Skeletal muscle tissue (tissue), 4 donors: ENCODE results near the gene WNT4. TPM values are rescaled to one million over a fixed set of nuclear protein-coding genes. Genes with fewer than 3 reads are reported as not detected.

Source experiments
- H3K27ac ChIP-seq: one replicate; pipeline ENCODE4 v1.7.0; 2013; ENCODE audit warnings: mild to moderate bottlenecking, low read depth, low read length, inconsistent platforms
- H3K27me3 ChIP-seq, 3 donors: one replicate each; pipeline ENCODE4 v1.7.0; 2013; ENCODE audit warnings: low read length in 3 of 3; ENCODE audit not compliant: control insufficient read depth in 3 of 3, insufficient read depth in 3 of 3
- H3K36me3 ChIP-seq, 3 donors: one replicate each; pipeline ENCODE4 v1.7.0; 2013; ENCODE audit warnings: low read length in 3 of 3; ENCODE audit not compliant: control insufficient read depth in 3 of 3, insufficient read depth in 3 of 3
- H3K4me1 ChIP-seq, 3 donors: one replicate each; pipeline ENCODE4 v1.7.0; 2013; ENCODE audit warnings: low read length in 3 of 3, mild to moderate bottlenecking in 3 of 3; ENCODE audit not compliant: control insufficient read depth in 3 of 3, insufficient read depth in 3 of 3
- H3K4me3 ChIP-seq, 3 donors: one replicate each; pipeline ENCODE4 v1.7.0; 2013; ENCODE audit warnings: low read length in 3 of 3
- H3K9ac ChIP-seq, 3 donors: one replicate each; pipeline ENCODE4 v1.7.0; 2013; ENCODE audit warnings: low read length in 3 of 3, mild to moderate bottlenecking in 3 of 3, moderate library complexity in 2 of 3, low read depth in 1 of 3
- H3K9me3 ChIP-seq, 3 donors: one replicate each; pipeline ENCODE4 v1.7.0; 2013; ENCODE audit warnings: low read length in 3 of 3; ENCODE audit not compliant: control insufficient read depth in 3 of 3
- total RNA-seq: library from RNA; depleted of rRNA; stranded (reverse); fragments of >200 nt; gene quantifications from one replicate; pipeline ENCODE4 v1.2.3, GENCODE V29; 2014
- donor health status: Osteomylitis.

Gene WNT4
- total RNA-seq, 1 donor from 2014 or later, result 3.1 TPM

DNA sequence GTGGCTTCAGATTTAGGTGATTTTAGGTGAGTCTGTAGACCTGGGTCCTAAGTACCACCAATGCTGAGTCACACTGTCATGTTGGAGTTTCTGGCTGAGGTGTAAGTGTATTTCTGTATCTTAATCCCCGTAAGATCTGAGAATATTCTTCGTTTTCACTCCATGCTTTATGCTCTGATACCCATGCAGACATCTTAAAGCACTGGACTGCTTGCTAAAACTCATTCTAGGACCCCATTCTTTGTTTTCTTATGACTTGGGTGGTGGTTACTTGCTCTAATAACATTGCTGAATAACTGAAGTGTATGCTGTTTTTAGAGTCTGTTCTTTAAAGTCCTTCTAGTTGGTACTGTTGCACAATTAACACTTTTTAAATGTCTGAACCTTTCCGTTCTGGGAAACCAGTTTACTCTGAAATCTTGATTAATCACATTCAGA lies 53.7 kb downstream of the WNT4 start:
- H3K36me3 ChIP-seq, result peaks cover 2 to 18% (median 18%) of the 10 kb centered on the region in 3 donors
- H3K9ac ChIP-seq, result peak overlapping the region in 2 of 3 donors; percentile 26 to 62
- H3K27ac ChIP-seq, result peak overlapping the region; percentile 56
- H3K4me3 ChIP-seq, result peak overlapping the region in 2 of 3 donors; percentile 29 to 48
- H3K4me1 ChIP-seq, result peaks cover 19 to 26% (median 25%) of the 10 kb centered on the region in 3 donors
- no peaks in the 10 kb centered on the region for H3K9me3 ChIP-seq
- no peaks in the 10 kb centered on the region for H3K27me3 ChIP-seq

DNA sequence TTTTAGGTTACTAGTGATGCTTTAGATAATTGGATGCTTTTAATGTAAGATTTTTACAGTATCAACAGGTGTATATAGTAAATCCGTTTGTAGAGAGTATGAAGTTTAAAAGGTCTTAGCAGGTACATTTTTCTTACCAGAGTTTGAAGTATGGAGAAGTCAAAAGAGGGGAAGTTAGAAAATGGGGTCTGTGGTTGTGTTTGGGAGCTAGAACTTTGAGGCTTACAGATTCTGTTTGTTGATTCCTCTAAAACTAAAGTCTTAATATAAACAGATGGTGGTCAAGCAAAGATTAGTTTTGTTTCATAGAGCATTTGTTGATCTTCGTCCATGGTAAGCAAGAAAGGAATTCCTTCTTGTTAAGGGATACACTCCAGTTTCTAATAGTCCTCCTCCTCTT lies 54.6 kb downstream of the WNT4 start:
- peaks cover 22 to 26% (median 25%) of the 10 kb centered on the region in 3 donors for H3K4me1 ChIP-seq
- H3K36me3 ChIP-seq, result peaks cover 2 to 17% (median 12%) of the 10 kb centered on the region in 3 donors
- no peak overlapping the region for H3K9ac ChIP-seq
- no peaks in the 10 kb centered on the region for H3K9me3 ChIP-seq
- no peak overlapping the region for H3K4me3 ChIP-seq
- H3K27ac ChIP-seq, result peak overlapping the region; percentile 56
- no peaks in the 10 kb centered on the region for H3K27me3 ChIP-seq

DNA sequence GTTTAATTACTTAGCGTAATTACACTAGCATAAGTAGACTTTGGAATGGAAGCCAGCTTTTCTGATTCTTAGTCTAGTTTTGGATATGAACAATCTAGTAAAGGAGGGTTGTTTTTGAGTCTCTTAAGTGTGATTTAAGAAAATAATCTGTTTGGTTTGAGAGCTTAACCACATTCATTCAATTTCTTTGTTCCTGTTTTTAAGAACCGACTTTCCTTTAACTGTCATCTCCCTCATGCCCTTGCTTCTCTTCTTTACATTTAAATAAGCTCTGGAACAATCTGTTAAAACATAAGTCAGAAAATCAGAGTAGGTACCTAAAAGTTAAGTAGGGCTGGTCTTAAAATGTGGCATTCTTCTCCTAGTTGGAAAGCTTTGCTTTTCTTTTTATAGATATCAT lies 62.7 kb downstream of the WNT4 start:
- Histone ChIP-seq H3K27ac (no peak overlapping the region), H3K36me3 (peaks cover 0 to 21% (median 12%) of the 10 kb centered on the region in 3 donors)

DNA sequence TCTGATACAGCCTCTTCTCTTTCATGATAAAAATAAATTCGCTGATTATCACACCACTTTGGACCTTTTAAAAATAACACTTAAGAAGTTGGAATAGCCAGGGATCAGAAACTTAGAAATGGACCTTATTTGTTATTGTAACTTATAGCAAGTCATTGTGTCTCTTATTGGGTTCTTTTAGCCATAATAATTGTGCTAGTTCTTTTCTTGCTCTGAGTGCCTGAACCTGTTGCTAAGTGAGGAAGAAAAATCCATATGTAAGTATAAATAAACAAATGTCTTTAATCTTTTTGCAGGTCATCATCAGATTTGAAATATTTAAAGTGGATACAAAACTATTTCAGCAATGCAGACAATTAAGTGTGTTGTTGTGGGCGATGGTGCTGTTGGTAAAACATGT lies 64.8 kb downstream of the WNT4 start:
- Histone ChIP-seq H3K4me1 (peaks cover 15 to 46% (median 25%) of the 10 kb centered on the region in 3 donors), H3K27me3 (no peaks in the 10 kb centered on the region), H3K9me3 (no peaks in the 10 kb centered on the region), H3K9ac (no peak overlapping the region), H3K4me3 (no peak overlapping the region), H3K36me3 (peaks cover 0 to 21% (median 12%) of the 10 kb centered on the region in 3 donors), H3K27ac (no peak overlapping the region)

More for the DNA sequence above, 62.7 kb downstream of the WNT4 start:
- no peak overlapping the region for H3K9ac ChIP-seq
- H3K4me3 ChIP-seq, result no peak overlapping the region
- H3K9me3 ChIP-seq, result no peaks in the 10 kb centered on the region
- peaks cover 7 to 29% (median 13%) of the 10 kb centered on the region in 3 donors for H3K4me1 ChIP-seq
- no peaks in the 10 kb centered on the region for H3K27me3 ChIP-seq

DNA sequence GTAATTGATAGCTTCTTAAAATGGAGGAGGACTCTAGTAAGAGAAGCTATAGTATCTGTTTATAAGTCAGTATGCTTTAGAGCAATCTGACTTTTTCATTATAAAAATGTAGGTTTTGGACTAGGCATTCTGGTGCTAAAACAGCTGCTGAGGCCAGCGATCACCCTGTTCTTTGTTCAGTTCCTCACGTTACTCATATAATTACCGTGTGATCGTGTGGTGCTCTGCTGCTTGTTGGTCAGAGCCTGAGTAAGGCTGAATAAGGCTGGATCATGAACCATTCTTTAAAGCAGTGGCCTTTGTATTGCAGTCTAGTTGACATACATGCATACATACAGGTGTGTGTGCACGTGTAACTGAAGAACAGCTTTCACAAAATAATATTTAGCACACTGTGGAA lies 65.2 kb downstream of the WNT4 start:
- Histone ChIP-seq H3K4me3 (no peak overlapping the region), H3K9me3 (no peaks in the 10 kb centered on the region), H3K27me3 (no peaks in the 10 kb centered on the region), H3K27ac (no peak overlapping the region), H3K36me3 (peaks cover 0 to 21% (median 12%) of the 10 kb centered on the region in 3 donors), H3K4me1 (peaks cover 17 to 49% (median 25%) of the 10 kb centered on the region in 3 donors), H3K9ac (no peak overlapping the region)

DNA sequence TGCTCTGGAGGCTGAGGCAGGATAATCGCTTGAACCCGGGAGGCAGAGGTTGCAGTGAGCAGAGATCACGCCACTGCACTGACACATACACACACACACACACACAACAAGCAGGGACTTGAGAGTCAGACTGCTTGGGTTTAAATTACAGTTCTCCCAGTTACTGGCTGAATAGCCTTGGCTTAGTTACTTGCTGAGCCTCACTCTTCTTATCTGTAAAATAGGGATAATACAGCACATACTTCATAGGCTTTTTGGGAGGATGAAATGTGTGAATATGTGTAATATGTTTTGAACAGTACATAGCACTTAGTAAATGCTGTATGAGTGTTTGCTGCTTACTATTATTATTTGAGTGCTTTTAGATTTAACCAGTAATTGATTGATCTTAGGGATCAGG lies 66.6 kb downstream of the WNT4 start:
- Histone ChIP-seq H3K27me3 (no peaks in the 10 kb centered on the region), H3K4me1 (peaks cover 26 to 53% (median 36%) of the 10 kb centered on the region in 3 donors), H3K4me3 (no peak overlapping the region), H3K9ac (no peak overlapping the region), H3K27ac (no peak overlapping the region), H3K9me3 (no peaks in the 10 kb centered on the region), H3K36me3 (peaks cover 0 to 14% (median 7%) of the 10 kb centered on the region in 3 donors)

DNA sequence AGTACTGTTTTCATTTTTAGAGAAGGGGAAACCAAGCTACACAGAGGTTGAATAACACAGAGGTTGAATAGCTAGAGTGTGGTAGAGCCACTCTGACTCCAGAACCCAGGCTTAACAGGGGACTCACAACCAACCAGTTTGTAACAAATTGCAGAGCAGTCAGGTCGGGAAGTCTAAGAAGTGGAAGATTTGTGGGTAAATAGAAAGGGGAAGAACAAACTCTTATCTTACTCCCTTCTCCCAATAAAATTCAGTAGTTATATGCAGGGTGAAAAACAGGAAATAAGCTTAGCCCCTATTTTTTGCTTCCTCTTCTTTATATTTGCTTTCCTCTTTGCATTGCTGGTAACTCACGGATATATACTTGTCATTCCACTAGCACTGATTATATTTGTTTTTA lies 67.2 kb downstream of the WNT4 start:
- Histone ChIP-seq H3K36me3 (peaks cover 0 to 13% (median 7%) of the 10 kb centered on the region in 3 donors), H3K9ac (no peak overlapping the region), H3K27ac (no peak overlapping the region), H3K4me3 (no peak overlapping the region), H3K9me3 (no peaks in the 10 kb centered on the region), H3K4me1 (peaks cover 26 to 51% (median 36%) of the 10 kb centered on the region in 3 donors), H3K27me3 (no peaks in the 10 kb centered on the region)

DNA sequence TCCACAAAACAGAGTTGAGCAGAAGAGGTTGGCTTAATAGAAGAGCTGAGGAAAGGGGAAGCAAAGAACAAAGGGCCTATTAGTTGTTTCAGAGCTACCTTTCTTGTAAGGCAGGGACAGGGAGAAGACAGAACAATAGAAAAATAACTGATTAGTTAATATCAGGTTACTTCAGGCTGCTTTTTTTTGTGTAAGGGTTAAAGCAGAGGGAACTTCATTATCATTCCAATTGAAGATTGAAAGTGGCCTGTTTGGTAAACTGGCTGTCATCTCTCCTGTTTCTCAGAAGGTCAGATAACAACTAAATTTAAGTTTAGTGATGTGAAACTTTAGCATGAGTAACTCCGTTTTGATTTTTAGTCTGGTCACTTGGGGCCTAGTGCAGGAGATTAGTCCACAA lies 68.1 kb downstream of the WNT4 start:
- H3K27me3 ChIP-seq, result no peaks in the 10 kb centered on the region
- H3K9ac ChIP-seq, result peak overlapping the region in 1 of 3 donors; percentile 1
- no peak overlapping the region for H3K27ac ChIP-seq
- no peaks in the 10 kb centered on the region for H3K9me3 ChIP-seq
- peaks cover 26 to 51% (median 36%) of the 10 kb centered on the region in 3 donors for H3K4me1 ChIP-seq
- H3K4me3 ChIP-seq, result no peak overlapping the region
- H3K36me3 ChIP-seq, result peaks cover 0 to 13% (median 5%) of the 10 kb centered on the region in 3 donors

DNA sequence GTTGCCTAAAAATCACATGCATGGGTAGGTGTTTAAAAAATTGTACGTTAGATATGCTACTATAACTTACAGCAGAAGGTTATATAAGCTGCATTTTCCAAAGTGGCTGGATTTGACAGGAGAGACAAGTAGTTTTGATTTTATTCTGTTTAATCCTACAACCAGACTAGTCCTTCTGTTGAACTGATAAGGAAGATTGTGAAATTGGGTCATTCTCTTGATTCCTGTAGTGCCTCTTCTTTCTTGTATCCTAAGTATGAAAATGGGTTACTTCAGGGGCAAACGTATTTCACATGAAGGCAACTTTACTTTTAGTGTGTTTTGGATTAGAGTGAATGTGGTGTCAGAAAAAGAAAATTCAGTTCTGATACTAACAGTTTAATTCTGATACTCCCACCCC lies 71.4 kb downstream of the WNT4 start:
- H3K9ac ChIP-seq, result no peak overlapping the region
- peaks cover 36 to 60% (median 53%) of the 10 kb centered on the region in 3 donors for H3K4me1 ChIP-seq
- H3K36me3 ChIP-seq, result peaks cover 0 to 3% (median 3%) of the 10 kb centered on the region in 3 donors
- H3K27me3 ChIP-seq, result no peaks in the 10 kb centered on the region
- no peak overlapping the region for H3K4me3 ChIP-seq
- H3K27ac ChIP-seq, result no peak overlapping the region
- H3K9me3 ChIP-seq, result no peaks in the 10 kb centered on the region
